ENCODE measurements around the gene FOXJ1.

GRCh38 chr17:76189741-76190140 is 48.7 kb upstream of the FOXJ1 start:
- TF ChIP-seq CTCF (IDR thresholded peaks at IDR 0.05) (no peak), REST (IDR thresholded peaks at IDR 0.05; ENCODE audit: insufficient read depth in 1 of 2, low read depth in 2 of 2, low read length in 1 of 2) (no peak), POLR2AphosphoS5 (IDR thresholded peaks at IDR 0.05; ENCODE audit: low read depth, low read length) (no peak)

Measured in Panc1 (cell line).